ENCODE results near the gene COX19. TPM values are rescaled to one million over a fixed set of nuclear protein-coding genes. Genes with fewer than 3 reads are reported as not detected.

The COX19 gene
- total RNA-seq (1 to 10 TPM; 3.7 to 9.1 (median 6.1) TPM), polyA plus RNA-seq (1 to 10 TPM; 4.7 to 6.9 TPM)
- long read RNA-seq, donor 1, partial matches to known transcripts = 0 of 10 reads
- long read RNA-seq, donor 1, other reads (novel, unspliced or antisense) = 5 of 10 reads
- long read RNA-seq, donor 2, transcript COX19-201 (3 exons, 3,666 nt) = major isoform, 6 of 11 reads
- long read RNA-seq, donor 2, partial matches to known transcripts = 4 of 11 reads
- long read RNA-seq, donor 2, other reads (novel, unspliced or antisense) = 0 of 11 reads
- long read RNA-seq, donor 3, transcript COX19-201 (3 exons, 3,666 nt) = major isoform, 8 of 16 reads
- long read RNA-seq, donor 3, partial matches to known transcripts = 0 of 16 reads
- long read RNA-seq, donor 3, other reads (novel, unspliced or antisense) = 8 of 16 reads

GRCh38 chr7:974820-975681 is at the start of gene COX19:
Gene COX19 (minus strand): TSS chr7:975549. CDS start chr7:975509, 40 bp downstream.
- peak within 1 kb of the TSS; percentile 92 to 99 (median 96) for H3K27ac ChIP-seq
- WGBS, 2 donors = 1% methylated on average over 78 of the region's 78 CpGs

GRCh38 chr7:1024331-1024841 is 49.0 kb upstream of the COX19 start:
- no peak for TF ChIP-seq CTCF (IDR thresholded peaks at IDR 0.05)
- WGBS, 2 donors = 81 to 85% methylated on average over 15 of the region's 15 CpGs
- H3K36me3 ChIP-seq = peaks cover 0 to 29% (median 0%) of the 10 kb centered on the region in 9 donors
- DNase-seq (no peak), ATAC-seq (no peak)
- H3K4me3 ChIP-seq = no peak overlapping the region
- H3K9me3 ChIP-seq = peaks cover 0 to 8% (median 0%) of the 10 kb centered on the region in 11 donors
- no peaks in the 10 kb centered on the region for H3K27me3 ChIP-seq
- no peak overlapping the region for H3K27ac ChIP-seq
- intact Hi-C loops (cut with DNase I) = no loop called here
- H3K4me1 ChIP-seq = peaks cover 3 to 31% (median 18%) of the 10 kb centered on the region in 9 donors

More at GRCh38 chr7:974820-975681, at the start of gene COX19:
- Histone ChIP-seq H3K4me1 (peaks cover 7 to 45% (median 32%) of the 10 kb centered on the region in 9 donors), H3K4me3 (peak within 1 kb of the TSS; percentile 85 to 100 (median 99)), H3K36me3 (peaks cover 0 to 37% (median 20%) of the 10 kb centered on the region in 9 donors), H3K9me3 (no peaks in the 10 kb centered on the region), H3K27me3 (no peaks in the 10 kb centered on the region)
- intact Hi-C loops (cut with DNase I) = no loop called here
- DNase-seq = peak; percentile 88 to 92
- peak; percentile 95 to 98 (median 97) for ATAC-seq
- TF ChIP-seq CTCF (IDR thresholded peaks at IDR 0.05) = no peak

- DNase-seq = no peak
- TF ChIP-seq CTCF (IDR thresholded peaks at IDR 0.05) = no peak
- WGBS, 2 donors = 93 to 94% methylated on average over 45 of the region's 45 CpGs
- H3K4me1 ChIP-seq = peaks cover 0 to 23% (median 10%) of the 10 kb centered on the region in 9 donors
- H3K4me3 ChIP-seq = no peak overlapping the region
- H3K36me3 ChIP-seq = peaks cover 0 to 34% (median 0%) of the 10 kb centered on the region in 9 donors
- peaks cover 0 to 8% (median 0%) of the 10 kb centered on the region in 11 donors for H3K9me3 ChIP-seq
- intact Hi-C loops (cut with DNase I) = no loop called here
- H3K27ac ChIP-seq = no peak overlapping the region
- no peaks in the 10 kb centered on the region for H3K27me3 ChIP-seq
- ATAC-seq = no peak
Measured at GRCh38 chr7:1022801-1023465, 47.6 kb upstream of the COX19 start.
